ENCODE measurements around the gene PHOX2A.

DNA sequence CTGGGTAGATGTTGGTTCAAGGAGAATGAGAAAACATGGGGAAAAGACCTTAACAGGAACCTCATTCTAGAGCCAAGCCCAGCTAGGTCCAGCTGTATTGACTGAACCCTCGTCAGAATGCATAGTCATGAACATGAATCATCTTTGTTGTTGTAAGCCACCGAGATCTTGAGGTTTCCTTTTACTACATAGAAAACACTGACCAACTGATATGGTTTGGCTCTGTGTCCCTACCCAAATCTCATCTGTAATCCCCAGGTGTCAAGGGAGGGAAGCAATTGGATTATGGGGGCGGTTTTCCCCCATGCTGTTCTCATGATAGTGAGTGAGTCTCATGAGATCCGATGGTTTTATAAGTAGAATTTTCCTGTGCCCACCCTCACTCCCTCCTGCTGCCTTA lies 19.4 kb upstream of the PHOX2A start:
- TF ChIP-seq CTCF (IDR thresholded peaks at IDR 0.05; ENCODE audit: low read depth, low read length, poor library complexity, severe bottlenecking) (no peak), EZH2phosphoT487 (IDR thresholded peaks at IDR 0.05; ENCODE audit: borderline replicate concordance, low read length) (no peak)
